GM19035 (cell line): ENCODE data around the gene MTG2.

ENCODE experiments used
- ATAC-seq: cut with Tn5 transposase; IDR thresholded peaks from one replicate; pipeline ENCODE4 v1.9.1; 2021; ENCODE audit not compliant: unreplicated experiment

Gene MTG2

GRCh38 chr20:62178316-62179161 lies 4.3 kb upstream of the MTG2 start:
- no peak for ATAC-seq

- no peak for ATAC-seq
Measured at GRCh38 chr20:62179162-62179504, 3.7 kb upstream of the MTG2 start.

GRCh38 chr20:62181808-62182207 lies 1.0 kb upstream of the MTG2 start:
- no peak for ATAC-seq

GRCh38 chr20:62183426-62184142 lies 756 bp downstream of the MTG2 start:
- ATAC-seq: no peak

GRCh38 chr20:62186096-62186426 lies 3.2 kb downstream of the MTG2 start:
- ATAC-seq: no peak

GRCh38 chr20:62186887-62187866 lies 4.3 kb downstream of the MTG2 start:
- no peak for ATAC-seq

GRCh38 chr20:62190639-62191411 lies 8.0 kb downstream of the MTG2 start:
- no peak for ATAC-seq

GRCh38 chr20:62191781-62192559 lies 9.1 kb downstream of the MTG2 start:
- no peak for ATAC-seq

- no peak for ATAC-seq
Measured at GRCh38 chr20:62192635-62193034, 9.8 kb downstream of the MTG2 start.

GRCh38 chr20:62193079-62194025 lies 10.5 kb downstream of the MTG2 start:
- ATAC-seq: no peak

- no peak for ATAC-seq
Measured at GRCh38 chr20:62195075-62195405, 12.2 kb downstream of the MTG2 start.

GRCh38 chr20:62195736-62196135 lies 12.9 kb downstream of the MTG2 start:
- ATAC-seq: no peak

- no peak for ATAC-seq
Measured at GRCh38 chr20:62196286-62196685, 13.5 kb downstream of the MTG2 start.

GRCh38 chr20:62197311-62197710 lies 14.5 kb downstream of the MTG2 start:
- ATAC-seq: no peak

GRCh38 chr20:62197801-62198200 lies 15.0 kb downstream of the MTG2 start:
- ATAC-seq: no peak

GRCh38 chr20:62198496-62198895 lies 15.7 kb downstream of the MTG2 start:
- ATAC-seq: no peak

- no peak for ATAC-seq
Measured at GRCh38 chr20:62198931-62199330, 16.1 kb downstream of the MTG2 start.

GRCh38 chr20:62200491-62201172 lies 17.8 kb downstream of the MTG2 start:
- no peak for ATAC-seq
